ENCODE results near the gene AJM1. TPM values are rescaled to one million over a fixed set of nuclear protein-coding genes. Genes with fewer than 3 reads are reported as not detected.

The AJM1 gene
- total RNA-seq, 4 donors from 2014 or later: 0.32 to 2.3 (median 1.0) TPM

GRCh38 chr9:136853596-136854112, 11.4 kb downstream of the AJM1 start:
- Histone ChIP-seq H3K4me1 (peaks cover 18 to 44% (median 23%) of the 10 kb centered on the region in 3 donors), H3K36me3 (peaks cover 0 to 18% (median 5%) of the 10 kb centered on the region in 3 donors), H3K27me3 (no peaks in the 10 kb centered on the region), H3K4me3 (no peak overlapping the region), H3K27ac (no peak overlapping the region), H3K9me3 (no peaks in the 10 kb centered on the region)
- no peak for TF ChIP-seq CTCF (IDR thresholded peaks at IDR 0.05)
- TF ChIP-seq POLR2A (IDR thresholded peaks at IDR 0.05): no peak
- 90% methylated on average over 2 of the region's 18 CpGs; no CpG with 5 or more reads in 1 of the 2 donors for WGBS, 2 donors
- DNase-seq: no peak
- intact Hi-C loops (cut with DNase I): loop anchor here (10.0 kb wide), 1 partner anchor 91 kb away; the partner anchor contains the start of genes C8G and FBXW5

- Histone ChIP-seq H3K4me3 (no peak overlapping the region), H3K9me3 (no peaks in the 10 kb centered on the region), H3K27ac (no peak overlapping the region), H3K36me3 (peaks cover 0 to 18% (median 5%) of the 10 kb centered on the region in 3 donors), H3K27me3 (no peaks in the 10 kb centered on the region), H3K4me1 (peaks cover 24 to 50% (median 29%) of the 10 kb centered on the region in 3 donors)
- intact Hi-C loops (cut with DNase I): loop anchor here (10.0 kb wide), 1 partner anchor 91 kb away; the partner anchor contains the start of genes C8G and FBXW5
- no peak for DNase-seq
- WGBS, 2 donors: 52 to 76% methylated on average over 5 to 11 of the region's 30 CpGs
- no peak for TF ChIP-seq CTCF (IDR thresholded peaks at IDR 0.05)
- TF ChIP-seq POLR2A (IDR thresholded peaks at IDR 0.05): no peak
These were observed 12.0 kb downstream of the AJM1 start for GRCh38 chr9:136854113-136854841.

GRCh38 chr9:136854842-136855460, 12.7 kb downstream of the AJM1 start:
- 50% methylated on average over 2 of the region's 23 CpGs; no CpG with 5 or more reads in 1 of the 2 donors for WGBS, 2 donors
- Histone ChIP-seq H3K4me1 (peaks cover 26 to 52% (median 30%) of the 10 kb centered on the region in 3 donors), H3K9me3 (no peaks in the 10 kb centered on the region), H3K27me3 (no peaks in the 10 kb centered on the region), H3K36me3 (peaks cover 0 to 22% (median 5%) of the 10 kb centered on the region in 3 donors), H3K27ac (no peak overlapping the region), H3K4me3 (no peak overlapping the region)
- intact Hi-C loops (cut with DNase I): loop anchor here (10.0 kb wide), 1 partner anchor 90 kb away; the partner anchor contains the start of genes C8G and FBXW5
- DNase-seq: no peak
- TF ChIP-seq POLR2A (IDR thresholded peaks at IDR 0.05) (no peak), CTCF (IDR thresholded peaks at IDR 0.05) (no peak)

GRCh38 chr9:136855461-136856078, 13.3 kb downstream of the AJM1 start:
- WGBS, 2 donors: no CpG with 5 or more reads among the region's 26 CpGs
- H3K4me1 ChIP-seq: peaks cover 21 to 52% (median 24%) of the 10 kb centered on the region in 3 donors
- intact Hi-C loops (cut with DNase I): loop anchor here (10.0 kb wide), 1 partner anchor 89 kb away; the partner anchor contains the start of genes C8G and FBXW5

More at GRCh38 chr9:136855461-136856078, 13.3 kb downstream of the AJM1 start:
- TF ChIP-seq CTCF (IDR thresholded peaks at IDR 0.05) (no peak), POLR2A (IDR thresholded peaks at IDR 0.05) (no peak)
- Histone ChIP-seq H3K27me3 (no peaks in the 10 kb centered on the region), H3K4me3 (no peak overlapping the region), H3K27ac (no peak overlapping the region), H3K36me3 (peaks cover 0 to 22% (median 5%) of the 10 kb centered on the region in 3 donors), H3K9me3 (no peaks in the 10 kb centered on the region)
- DNase-seq: no peak

Measured in esophagus squamous epithelium (tissue), 5 donors.